GM12891 (cell line): ENCODE measurements around the gene ZNF385B.

ENCODE experiments used
- POLR2A ChIP-seq: IDR thresholded peaks from 2 replicates; pipeline ENCODE4 v1.6.1; 2011; ENCODE audit warnings: low read depth, low read length, control low read depth
- POU2F2 ChIP-seq: IDR thresholded peaks from 2 replicates; pipeline ENCODE4 v1.6.1; 2011; ENCODE audit warnings: low read depth, mild to moderate bottlenecking, control low read depth, low read length, moderate library complexity
- SPI1 ChIP-seq: IDR thresholded peaks from 2 replicates; pipeline ENCODE4 v1.6.1; 2011; ENCODE audit warnings: low read depth, low read length, control low read depth

DNA sequence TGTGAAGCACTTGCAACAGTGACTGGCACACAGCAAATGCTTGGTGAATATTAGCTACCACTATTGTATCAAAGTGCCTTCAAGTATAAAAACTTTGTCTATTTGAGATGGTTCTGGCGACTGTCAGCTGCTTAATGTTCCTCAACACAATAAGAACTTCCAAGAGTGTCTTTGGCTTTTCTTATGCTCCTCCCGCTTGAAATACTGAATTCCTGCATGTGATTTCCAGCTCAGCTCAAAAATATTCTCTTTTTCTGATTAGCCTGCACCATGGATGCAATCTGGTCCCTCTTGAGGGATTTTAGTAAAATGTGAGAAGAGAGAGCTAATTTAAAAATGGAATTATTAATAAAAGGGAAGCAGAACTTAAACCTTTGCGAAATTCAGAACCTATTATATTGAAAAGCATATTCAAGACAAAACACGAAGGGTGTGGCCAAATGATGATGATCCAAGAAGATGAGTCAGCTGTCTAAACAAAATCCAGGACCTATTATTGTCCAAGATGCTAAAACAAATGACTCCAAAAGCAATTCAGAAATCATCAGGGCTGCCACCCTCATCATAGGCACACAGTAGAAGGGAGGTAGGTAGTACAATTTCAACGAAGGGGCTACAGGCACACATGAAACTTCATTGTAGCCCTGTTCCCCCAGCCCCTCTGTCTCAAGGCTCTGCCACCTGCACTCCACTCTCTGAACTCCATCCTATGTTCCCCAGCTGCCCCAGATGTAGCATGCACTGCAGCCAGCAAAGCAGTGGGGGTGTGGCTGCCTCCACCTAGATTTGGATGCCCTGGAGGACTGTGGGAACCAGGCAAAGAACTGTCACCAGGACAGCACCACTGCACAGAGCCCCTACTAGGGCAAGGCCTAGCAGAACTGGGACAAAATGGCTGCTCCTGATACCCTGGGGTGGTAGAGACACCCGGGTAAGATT, 190.1 kb downstream of the ZNF385B start:
- TF ChIP-seq SPI1 = no peak
- no peak for TF ChIP-seq POLR2A
- TF ChIP-seq POU2F2 = no peak
